WERI-Rb-1 (cell line): ENCODE data around the gene C19orf12.
A peak's percentile ranks its signal among the peaks of the same experiment; 100 is the strongest.

Experiments
- DNase-seq: peaks from one replicate; pipeline ENCODE4 v3.0.0-alpha.2; 2020
- H3K27ac ChIP-seq: fragments of 250-450 bp; sonication (Bioruptor Pico); 2 replicates; pipeline ENCODE4 v1.5.1; 2020; ENCODE audit warnings: mild to moderate bottlenecking, moderate library complexity
- H3K27me3 ChIP-seq: fragments of 250-450 bp; sonication (Bioruptor Pico); 2 replicates; pipeline ENCODE4 v1.5.1; 2021; ENCODE audit warnings: mild to moderate bottlenecking, low read depth, moderate library complexity; ENCODE audit not compliant: insufficient read depth, severe bottlenecking
- H3K36me3 ChIP-seq: fragments of 250-450 bp; sonication (Bioruptor Pico); 2 replicates; pipeline ENCODE4 v1.5.1; 2020; ENCODE audit warnings: mild to moderate bottlenecking, moderate library complexity
- H3K4me3 ChIP-seq: 2 replicates; pipeline ENCODE4 v1.5.1; 2011; ENCODE audit warnings: low read depth, mild to moderate bottlenecking, control low read depth, low read length
- H3K9me3 ChIP-seq: fragments of 250-450 bp; sonication (Bioruptor Pico); 2 replicates; pipeline ENCODE4 v1.5.1; 2021; ENCODE audit warnings: mild to moderate bottlenecking, moderate library complexity; ENCODE audit not compliant: severe bottlenecking
- CTCF ChIP-seq: IDR thresholded peaks from 2 replicates; pipeline ENCODE4 v1.5.1; 2011; ENCODE audit warnings: low read depth, mild to moderate bottlenecking, control low read depth, inconsistent platforms, low read length

Gene C19orf12

DNA sequence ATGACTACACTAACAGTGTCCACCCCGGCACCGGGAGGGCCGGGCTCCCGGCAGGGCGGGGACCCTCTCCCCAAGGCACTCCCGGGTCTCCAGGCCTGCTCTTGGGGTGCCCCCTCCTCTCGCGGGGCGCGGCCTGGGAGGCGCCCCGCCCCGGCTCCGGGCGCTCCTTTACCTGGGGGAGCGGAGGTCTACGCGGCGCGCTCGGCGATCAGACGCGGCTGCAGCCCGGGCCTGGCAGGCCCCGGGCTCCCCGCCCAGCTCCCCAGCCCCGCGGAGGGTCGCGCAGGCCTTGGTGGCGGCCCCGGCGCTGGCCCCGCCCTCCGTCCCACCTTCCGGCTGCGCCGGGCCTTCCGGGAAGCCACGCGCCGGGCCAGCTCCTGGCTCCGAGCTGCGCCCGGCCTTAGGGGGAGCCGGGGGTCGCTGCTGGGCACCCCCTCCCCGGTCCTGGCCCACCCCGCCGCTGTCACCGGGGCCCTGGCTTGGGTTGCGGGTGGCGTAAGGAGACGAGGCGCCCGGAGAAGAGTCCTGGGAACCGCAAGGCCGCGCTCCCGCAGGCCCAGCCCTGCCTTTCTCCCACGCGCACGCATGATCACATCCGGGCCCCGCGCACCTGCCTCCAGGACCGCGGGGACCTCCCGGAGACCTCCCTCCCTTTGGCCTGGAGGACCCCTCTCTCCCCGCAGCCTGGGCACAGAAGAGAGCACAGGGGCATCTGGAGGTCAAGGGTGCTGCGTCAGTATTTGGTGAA is at the start of gene C19orf12:
Gene C19orf12, minus strand, starts transcription at position 309 of the 748 bp plus-strand sequence. CDS start 6,848 bp downstream, outside the sequence.
- no peaks in the 10 kb centered on the region; the same call in none of the 2 replicates for H3K36me3 ChIP-seq
- no peak for TF ChIP-seq CTCF
- no peaks in the 10 kb centered on the region for H3K27me3 ChIP-seq
- DNase-seq, result peak; percentile 67
- H3K27ac ChIP-seq, result peak within 1 kb of the TSS; percentile 79
- peak within 1 kb of the TSS; percentile 96 for H3K4me3 ChIP-seq
- no peaks in the 10 kb centered on the region for H3K9me3 ChIP-seq

- no peaks in the 10 kb centered on the region for H3K27me3 ChIP-seq
Measured at GRCh38 chr19:29764361-29764760, 49.3 kb upstream of the C19orf12 start.

DNA sequence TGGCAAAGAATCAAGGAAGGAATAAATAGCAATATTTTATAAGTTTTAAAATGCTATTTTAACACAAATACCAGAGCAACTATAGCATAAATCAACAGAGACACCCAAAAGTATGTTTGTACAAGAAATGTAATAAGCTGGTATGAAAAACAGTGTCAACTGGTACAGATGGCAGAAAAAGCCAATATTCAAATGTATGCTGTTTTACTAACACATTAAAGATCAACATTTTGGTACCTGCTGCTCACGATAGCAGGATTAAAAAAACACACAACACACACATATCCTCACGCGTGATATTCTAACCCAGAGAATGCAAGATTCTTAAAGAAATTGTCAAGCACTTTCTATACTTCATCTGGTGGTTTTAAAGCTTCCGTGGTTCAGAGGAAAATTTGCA is 48.1 kb upstream of the C19orf12 start:
- Histone ChIP-seq H3K27me3 (no peaks in the 10 kb centered on the region), H3K4me3 (no peak overlapping the region), H3K27ac (no peak overlapping the region), H3K36me3 (no peaks in the 10 kb centered on the region), H3K9me3 (no peaks in the 10 kb centered on the region)
- no peak for DNase-seq
- no peak for TF ChIP-seq CTCF

More at GRCh38 chr19:29764361-29764760, 49.3 kb upstream of the C19orf12 start:
- Histone ChIP-seq H3K36me3 (no peaks in the 10 kb centered on the region), H3K4me3 (no peak overlapping the region), H3K27ac (no peak overlapping the region), H3K9me3 (no peaks in the 10 kb centered on the region)
- DNase-seq, result no peak
- no peak for TF ChIP-seq CTCF

GRCh38 chr19:29761575-29762232 is 46.6 kb upstream of the C19orf12 start:
- H3K27ac ChIP-seq, result no peak overlapping the region
- no peaks in the 10 kb centered on the region for H3K27me3 ChIP-seq
- DNase-seq, result no peak
- TF ChIP-seq CTCF, result no peak
- no peaks in the 10 kb centered on the region for H3K9me3 ChIP-seq
- no peak overlapping the region for H3K4me3 ChIP-seq
- no peaks in the 10 kb centered on the region for H3K36me3 ChIP-seq

DNA sequence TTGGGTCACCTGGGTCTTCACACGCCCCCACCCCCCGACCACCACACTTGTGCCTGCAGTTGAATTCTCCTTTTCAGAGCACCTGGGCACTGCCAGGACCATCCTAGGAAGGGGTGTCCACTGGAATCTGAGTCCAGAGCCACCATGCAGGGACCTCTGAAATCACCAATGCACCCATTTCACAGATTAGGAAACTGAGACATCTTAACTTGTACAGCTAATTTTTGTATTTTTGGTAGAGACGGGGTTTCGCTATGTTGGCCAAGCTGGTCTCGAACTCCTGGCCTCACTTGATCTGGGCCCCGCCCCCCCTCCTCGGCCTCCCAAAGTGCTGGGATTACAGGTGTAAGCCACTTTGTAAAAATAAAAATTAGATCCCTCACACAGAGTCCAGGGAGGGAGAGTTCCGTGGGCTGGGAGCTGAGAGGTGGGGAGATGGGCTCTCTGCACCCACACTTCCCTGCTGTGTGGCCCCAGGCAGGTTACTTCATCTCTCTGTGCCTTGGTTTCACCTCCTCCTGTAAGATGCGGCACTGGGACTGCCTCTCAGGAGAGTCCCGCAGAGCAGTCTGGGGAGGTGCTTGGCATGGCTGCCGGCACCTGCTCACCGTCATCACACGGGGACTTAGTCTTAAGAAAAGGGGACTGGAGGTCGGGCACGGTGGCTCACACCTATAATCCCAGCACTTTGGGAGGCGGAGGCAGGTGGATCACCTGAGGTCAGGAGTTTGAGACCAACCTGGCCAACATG is 45.9 kb upstream of the C19orf12 start:
- Histone ChIP-seq H3K27ac (no peak overlapping the region), H3K36me3 (no peaks in the 10 kb centered on the region), H3K27me3 (no peaks in the 10 kb centered on the region), H3K4me3 (no peak overlapping the region), H3K9me3 (no peaks in the 10 kb centered on the region)
- no peak for TF ChIP-seq CTCF
- DNase-seq, result no peak
